Measurements from ENCODE around the gene COL1A2. TPM values are rescaled to one million over a fixed set of nuclear protein-coding genes. Genes with fewer than 3 reads are reported as not detected.

The COL1A2 gene
- total and polyA plus RNA-seq, 2 donors (not counting 1 experiment from before 2014, with no cell fraction given): 0.46 to 0.47 TPM

GRCh38 chr7:94384315-94384714, 10.4 kb upstream of the COL1A2 start:
- ChIA-PET CTCF (interaction anchor here (3.6 kb wide), 1 partner anchor 11 kb away, joined by 15 read pairs; the partner anchor contains the start of gene COL1A2), POLR2A (no interaction called here)
- Histone ChIP-seq H3K27ac (ENCODE audit: low read length in 2 of 2) (no peak overlapping the region), H4K20me1 (ENCODE audit: control insufficient read depth, insufficient read depth, low read length, poor library complexity, severe bottlenecking) (no peaks in the 10 kb centered on the region), H3K4me1 (ENCODE audit: control insufficient read depth in 2 of 2, insufficient read depth in 2 of 2, low read length in 2 of 2) (no peaks in the 10 kb centered on the region), H3K9ac (ENCODE audit: low read length) (no peak overlapping the region), H3K9me3 (ENCODE audit: control extremely low read depth in 1 of 3, control insufficient read depth in 2 of 3, insufficient read depth in 1 of 3, low read length in 2 of 3) (no peaks in the 10 kb centered on the region), H3K36me3 (replicated peaks in 1 of 2; ENCODE audit: control extremely low read depth in 1 of 2, control insufficient read depth in 1 of 2, extremely low read depth in 1 of 2, insufficient read depth in 2 of 2, low read length in 1 of 2) (no peaks in the 10 kb centered on the region), H3K4me2 (replicated peaks; ENCODE audit: low read depth, low read length, poor library complexity, severe bottlenecking) (no peak overlapping the region), H3K27me3 (replicated peaks in 1 of 4; ENCODE audit: control extremely low read depth in 1 of 4, control insufficient read depth in 3 of 4, insufficient read depth in 4 of 4, low read length in 3 of 4) (no peaks in the 10 kb centered on the region), H3K79me2 (ENCODE audit: control insufficient read depth, insufficient read depth, low read length) (no peaks in the 10 kb centered on the region), H2AFZ (ENCODE audit: insufficient read depth, low read depth, low read length, poor library complexity, severe bottlenecking) (no peak overlapping the region), H3K4me3 (ENCODE audit: control extremely low read depth in 1 of 5, extremely low read depth in 1 of 5, insufficient read depth in 1 of 5, low read depth in 2 of 5, low read length in 4 of 5) (no peak overlapping the region)
- H3K27me3 Mint-ChIP-seq: peaks cover 3% of the 10 kb centered on the region
- no peak for DNase-seq
- H3K4me1 Mint-ChIP-seq: no peaks in the 10 kb centered on the region
- no peak overlapping the region for H3K4me3 Mint-ChIP-seq
- 96% methylated on average over 3 of the region's 4 CpGs for WGBS (ENCODE audit: insufficient coverage)
- H3K27ac Mint-ChIP-seq: no peak overlapping the region
- H3K9me3 Mint-ChIP-seq (ENCODE audit: insufficient read depth): no peaks in the 10 kb centered on the region
- no peak for TF ChIP-seq EZH2 (IDR thresholded peaks at IDR 0.05; ENCODE audit: borderline replicate concordance, insufficient read depth, low read depth, low read length, poor library complexity, severe bottlenecking)
- TF ChIP-seq, protein P1, sequence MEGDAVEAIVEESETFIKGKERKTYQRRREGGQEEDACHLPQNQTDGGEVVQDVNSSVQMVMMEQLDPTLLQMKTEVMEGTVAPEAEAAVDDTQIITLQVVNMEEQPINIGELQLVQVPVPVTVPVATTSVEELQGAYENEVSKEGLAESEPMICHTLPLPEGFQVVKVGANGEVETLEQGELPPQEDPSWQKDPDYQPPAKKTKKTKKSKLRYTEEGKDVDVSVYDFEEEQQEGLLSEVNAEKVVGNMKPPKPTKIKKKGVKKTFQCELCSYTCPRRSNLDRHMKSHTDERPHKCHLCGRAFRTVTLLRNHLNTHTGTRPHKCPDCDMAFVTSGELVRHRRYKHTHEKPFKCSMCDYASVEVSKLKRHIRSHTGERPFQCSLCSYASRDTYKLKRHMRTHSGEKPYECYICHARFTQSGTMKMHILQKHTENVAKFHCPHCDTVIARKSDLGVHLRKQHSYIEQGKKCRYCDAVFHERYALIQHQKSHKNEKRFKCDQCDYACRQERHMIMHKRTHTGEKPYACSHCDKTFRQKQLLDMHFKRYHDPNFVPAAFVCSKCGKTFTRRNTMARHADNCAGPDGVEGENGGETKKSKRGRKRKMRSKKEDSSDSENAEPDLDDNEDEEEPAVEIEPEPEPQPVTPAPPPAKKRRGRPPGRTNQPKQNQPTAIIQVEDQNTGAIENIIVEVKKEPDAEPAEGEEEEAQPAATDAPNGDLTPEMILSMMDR (IDR thresholded peaks at IDR 0.05): no peak
- ATAC-seq (ENCODE audit: low read depth): no peak
- intact Hi-C loops (cut with micrococcal nuclease): no loop called here

- Histone ChIP-seq H4K20me1 (ENCODE audit: control insufficient read depth, insufficient read depth, low read length, poor library complexity, severe bottlenecking) (no peaks in the 10 kb centered on the region), H3K79me2 (ENCODE audit: control insufficient read depth, insufficient read depth, low read length) (no peaks in the 10 kb centered on the region), H3K9ac (ENCODE audit: low read length) (no peak overlapping the region), H3K4me2 (replicated peaks; ENCODE audit: low read depth, low read length, poor library complexity, severe bottlenecking) (no peak overlapping the region), H3K36me3 (replicated peaks in 1 of 2; ENCODE audit: control extremely low read depth in 1 of 2, control insufficient read depth in 1 of 2, extremely low read depth in 1 of 2, insufficient read depth in 2 of 2, low read length in 1 of 2) (no peaks in the 10 kb centered on the region), H3K4me3 (ENCODE audit: control extremely low read depth in 1 of 5, extremely low read depth in 1 of 5, insufficient read depth in 1 of 5, low read depth in 2 of 5, low read length in 4 of 5) (no peak overlapping the region), H3K27ac (ENCODE audit: low read length in 2 of 2) (no peak overlapping the region), H2AFZ (ENCODE audit: insufficient read depth, low read depth, low read length, poor library complexity, severe bottlenecking) (no peak overlapping the region), H3K4me1 (ENCODE audit: control insufficient read depth in 2 of 2, insufficient read depth in 2 of 2, low read length in 2 of 2) (no peaks in the 10 kb centered on the region), H3K27me3 (replicated peaks in 1 of 4; ENCODE audit: control extremely low read depth in 1 of 4, control insufficient read depth in 3 of 4, insufficient read depth in 4 of 4, low read length in 3 of 4) (no peaks in the 10 kb centered on the region), H3K9me3 (ENCODE audit: control extremely low read depth in 1 of 3, control insufficient read depth in 2 of 3, insufficient read depth in 1 of 3, low read length in 2 of 3) (no peaks in the 10 kb centered on the region)
- ChIA-PET POLR2A (no interaction called here), CTCF (interaction anchor here (3.6 kb wide), 1 partner anchor 9 kb away, joined by 15 read pairs; the partner anchor contains the start of gene COL1A2)
- WGBS (ENCODE audit: insufficient coverage): no CpG with 5 or more reads among the region's 2 CpGs
- H3K4me1 Mint-ChIP-seq: no peaks in the 10 kb centered on the region
- intact Hi-C loops (cut with micrococcal nuclease): no loop called here
- no peak overlapping the region for H3K4me3 Mint-ChIP-seq
- TF ChIP-seq, protein P1 (IDR thresholded peaks at IDR 0.05): no peak
- no peak for TF ChIP-seq EZH2 (IDR thresholded peaks at IDR 0.05; ENCODE audit: borderline replicate concordance, insufficient read depth, low read depth, low read length, poor library complexity, severe bottlenecking)
- H3K27me3 Mint-ChIP-seq: peaks cover 12% of the 10 kb centered on the region
- DNase-seq (no peak), ATAC-seq (ENCODE audit: low read depth) (no peak)
- no peaks in the 10 kb centered on the region for H3K9me3 Mint-ChIP-seq (ENCODE audit: insufficient read depth)
- H3K27ac Mint-ChIP-seq: no peak overlapping the region
These were observed 8.3 kb upstream of the COL1A2 start for GRCh38 chr7:94386416-94386815.
